Hepatic stellate cell (primary cell): ENCODE results near the gene ENDOV.

Source experiments
- DNase-seq: peaks from one replicate; pipeline ENCODE4 v3.0.0; 2011; ENCODE audit warnings: low spot score

ENDOV gene

DNA sequence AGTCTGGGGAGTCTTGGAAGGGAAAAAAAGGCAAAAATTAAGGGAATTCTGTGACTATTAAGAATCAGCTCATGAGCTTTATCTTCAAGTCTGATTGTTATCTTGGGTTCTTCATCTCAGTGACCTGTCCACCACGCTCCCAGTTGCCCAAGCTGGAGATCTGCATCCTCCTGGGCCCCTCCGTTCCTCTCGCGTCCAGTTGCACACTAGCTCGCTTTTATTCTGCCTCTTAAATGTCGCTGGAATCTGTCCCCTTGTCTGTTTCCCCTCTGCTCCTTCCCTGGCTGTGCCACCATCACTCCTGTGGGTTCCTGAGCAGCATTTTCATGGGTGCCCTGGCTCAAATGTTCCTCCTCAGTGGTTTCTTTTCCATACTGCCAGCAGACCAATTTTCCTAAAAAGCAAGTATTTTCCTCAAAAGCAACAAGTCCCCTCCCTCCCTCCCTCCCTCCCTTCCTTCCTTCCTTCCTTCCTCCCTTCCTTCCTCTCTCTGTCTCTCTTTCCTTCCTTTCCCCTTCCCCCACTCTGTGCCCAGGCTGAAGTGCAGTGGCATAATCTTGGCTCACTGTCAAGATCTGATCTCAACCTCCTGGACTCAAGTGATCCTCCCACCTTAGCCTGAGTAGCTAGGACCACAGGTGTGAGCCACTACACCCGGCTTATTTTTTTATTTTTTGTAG, 1.4 kb downstream of the ENDOV start:
- peak; percentile 6 for DNase-seq

DNA sequence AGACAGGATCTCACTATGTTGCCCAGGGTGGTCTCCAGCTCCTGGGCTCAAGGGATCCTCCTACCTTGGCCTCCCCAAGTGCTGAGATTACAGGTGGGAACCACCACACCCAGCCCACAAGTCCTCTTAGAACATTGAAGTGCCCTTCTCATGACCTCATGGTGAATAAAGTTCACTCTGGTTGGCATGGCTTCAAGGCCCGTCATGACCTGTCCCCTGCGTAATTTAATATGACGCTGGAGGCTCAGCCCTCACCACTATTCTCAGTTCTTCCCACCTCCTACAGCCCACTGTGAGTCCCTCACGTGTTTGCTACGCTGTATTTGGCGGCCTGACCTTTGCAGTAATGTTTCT, 1.9 kb downstream of the ENDOV start:
- no peak for DNase-seq

- no peak for DNase-seq
Measured at GRCh38 chr17:80418589-80418988, 3.6 kb downstream of the ENDOV start.

DNA sequence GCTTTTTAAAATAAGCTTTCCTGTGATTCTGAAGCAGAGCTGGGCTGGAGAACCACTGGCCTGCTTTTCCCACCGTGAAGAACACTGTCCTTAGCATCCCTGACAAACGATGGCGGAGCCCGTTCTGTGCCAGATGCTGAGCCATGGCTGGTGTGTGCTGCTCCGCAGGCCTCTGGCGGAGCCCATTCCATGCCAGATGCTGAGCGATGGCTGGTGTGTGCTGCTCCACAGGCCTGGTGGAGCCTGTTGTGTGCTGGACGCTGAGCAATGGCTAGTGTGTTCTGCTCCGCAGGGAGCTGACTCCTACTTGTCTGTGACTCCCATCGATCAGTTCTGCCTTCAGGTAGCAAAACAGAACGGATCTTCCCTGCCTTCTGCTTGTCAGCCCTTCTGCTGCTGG, 4.3 kb downstream of the ENDOV start:
- no peak for DNase-seq

- no peak for DNase-seq
Measured at GRCh38 chr17:80421381-80422090, 6.6 kb downstream of the ENDOV start.

DNA sequence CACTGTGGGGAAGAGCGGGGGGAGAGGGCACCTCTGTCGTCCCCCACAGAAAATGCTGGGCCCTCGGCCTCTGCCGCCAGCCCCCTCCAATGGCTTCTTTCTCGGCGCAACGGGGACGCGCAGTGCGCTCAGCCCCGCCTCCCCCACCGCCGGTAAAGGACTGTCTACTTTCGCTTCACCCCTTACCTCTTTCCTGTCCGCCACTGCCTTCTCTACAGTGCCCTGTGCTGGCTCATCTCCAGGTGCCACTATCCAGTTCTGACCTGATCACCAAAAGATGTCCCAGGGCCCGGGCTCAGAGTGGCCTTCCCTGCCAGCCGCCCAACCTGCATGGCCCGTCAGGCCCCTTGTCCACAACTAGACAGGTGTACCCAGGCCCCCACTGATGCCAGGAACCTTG, 7.3 kb downstream of the ENDOV start:
- DNase-seq: no peak

GRCh38 chr17:80422981-80423380, 8.0 kb downstream of the ENDOV start:
- no peak for DNase-seq

GRCh38 chr17:80423536-80424225, 8.7 kb downstream of the ENDOV start:
- no peak for DNase-seq

DNA sequence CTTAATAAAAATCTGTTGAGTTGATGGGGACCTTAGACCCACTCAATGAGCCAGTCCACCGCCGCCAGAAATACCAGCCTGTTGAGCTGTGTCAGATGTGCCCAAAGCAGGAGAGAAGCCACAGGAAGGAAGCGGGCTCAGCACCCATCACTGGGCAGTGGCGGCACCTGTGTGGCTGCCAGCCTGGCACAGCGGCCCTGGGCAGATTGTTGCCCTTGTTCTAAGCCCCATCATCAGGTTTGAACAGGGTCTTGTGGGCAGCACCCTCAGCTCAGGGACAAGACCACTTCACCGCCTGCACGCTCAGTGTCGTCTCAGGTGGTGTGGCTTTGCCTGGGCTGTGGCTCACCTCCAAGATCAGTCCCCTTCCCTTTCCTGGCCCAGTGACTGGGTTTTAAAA, 9.3 kb downstream of the ENDOV start:
- no peak for DNase-seq

DNA sequence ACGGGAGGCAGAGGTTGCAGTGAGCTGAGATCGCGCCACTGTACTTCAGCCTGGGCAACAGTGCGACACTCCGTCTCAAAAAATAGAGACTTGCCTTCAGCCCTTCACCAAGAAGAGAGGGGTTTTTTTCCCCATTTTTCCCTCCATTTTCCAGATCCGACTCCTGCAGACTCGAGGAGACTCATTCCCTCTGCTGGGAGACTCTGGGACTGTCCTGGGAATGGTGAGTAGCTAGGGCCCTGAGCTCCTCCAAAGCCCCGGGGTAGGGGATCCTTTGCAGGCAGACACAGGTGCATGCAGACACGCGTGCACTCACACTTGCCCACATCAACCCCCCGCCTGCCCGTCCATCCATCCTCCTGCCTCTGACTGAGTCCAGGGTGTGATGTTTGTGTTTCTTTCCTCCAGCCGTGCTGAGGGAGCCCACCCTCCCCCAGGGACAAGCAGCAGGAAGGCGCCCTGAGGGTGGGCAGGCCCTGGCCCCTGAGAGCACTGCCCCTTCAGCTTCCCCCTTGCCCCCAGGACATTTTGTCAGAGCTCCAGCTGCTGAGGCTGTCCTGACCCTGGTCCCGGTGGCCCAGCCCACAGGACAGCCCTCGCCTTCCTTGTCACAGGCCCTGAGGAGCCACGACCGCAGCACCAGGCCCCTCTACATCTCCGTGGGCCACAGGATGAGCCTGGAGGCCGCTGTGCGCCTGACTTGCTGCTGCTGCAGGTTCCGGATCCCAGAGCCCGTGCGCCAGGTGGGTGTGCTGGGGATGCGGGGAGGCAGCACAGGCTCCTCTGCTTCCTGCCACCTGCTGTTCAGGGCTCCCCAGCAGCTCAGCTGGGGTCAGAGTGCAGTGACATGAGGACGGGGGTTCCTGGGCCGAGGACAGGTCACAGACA, 10.2 kb downstream of the ENDOV start:
- DNase-seq: no peak

DNA sequence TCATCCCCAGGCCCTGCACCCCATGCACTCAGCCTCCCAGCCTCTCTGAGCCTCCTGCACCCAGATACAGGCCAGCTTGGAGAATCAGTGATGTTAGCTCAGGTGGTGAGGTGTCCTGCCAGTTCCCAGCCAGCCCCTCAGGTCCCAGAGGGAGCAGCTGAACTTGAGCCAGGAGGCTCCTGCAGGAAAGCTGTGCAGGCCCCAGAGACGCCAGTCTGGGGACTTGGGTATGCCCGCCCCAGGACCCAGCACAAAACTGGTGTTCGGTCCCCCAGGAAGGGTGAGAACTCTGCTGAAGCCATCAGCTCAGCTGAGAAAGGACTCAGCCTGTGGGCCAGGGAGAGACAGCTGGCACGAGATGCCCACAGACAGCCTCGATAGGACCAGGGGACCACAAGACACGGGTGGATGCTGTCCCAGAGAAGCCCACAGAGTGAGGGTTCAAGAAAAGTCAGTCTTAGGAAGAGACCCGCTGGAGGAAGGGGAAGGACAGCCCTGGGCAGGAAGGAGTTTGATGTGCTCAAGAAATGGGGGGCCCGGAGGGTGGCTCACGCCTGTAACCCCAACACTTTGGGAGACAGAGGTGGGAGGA, 11.0 kb downstream of the ENDOV start:
- DNase-seq: no peak

- DNase-seq: peak; percentile 92
Measured at GRCh38 chr17:80426671-80427326, 11.8 kb downstream of the ENDOV start.

DNA sequence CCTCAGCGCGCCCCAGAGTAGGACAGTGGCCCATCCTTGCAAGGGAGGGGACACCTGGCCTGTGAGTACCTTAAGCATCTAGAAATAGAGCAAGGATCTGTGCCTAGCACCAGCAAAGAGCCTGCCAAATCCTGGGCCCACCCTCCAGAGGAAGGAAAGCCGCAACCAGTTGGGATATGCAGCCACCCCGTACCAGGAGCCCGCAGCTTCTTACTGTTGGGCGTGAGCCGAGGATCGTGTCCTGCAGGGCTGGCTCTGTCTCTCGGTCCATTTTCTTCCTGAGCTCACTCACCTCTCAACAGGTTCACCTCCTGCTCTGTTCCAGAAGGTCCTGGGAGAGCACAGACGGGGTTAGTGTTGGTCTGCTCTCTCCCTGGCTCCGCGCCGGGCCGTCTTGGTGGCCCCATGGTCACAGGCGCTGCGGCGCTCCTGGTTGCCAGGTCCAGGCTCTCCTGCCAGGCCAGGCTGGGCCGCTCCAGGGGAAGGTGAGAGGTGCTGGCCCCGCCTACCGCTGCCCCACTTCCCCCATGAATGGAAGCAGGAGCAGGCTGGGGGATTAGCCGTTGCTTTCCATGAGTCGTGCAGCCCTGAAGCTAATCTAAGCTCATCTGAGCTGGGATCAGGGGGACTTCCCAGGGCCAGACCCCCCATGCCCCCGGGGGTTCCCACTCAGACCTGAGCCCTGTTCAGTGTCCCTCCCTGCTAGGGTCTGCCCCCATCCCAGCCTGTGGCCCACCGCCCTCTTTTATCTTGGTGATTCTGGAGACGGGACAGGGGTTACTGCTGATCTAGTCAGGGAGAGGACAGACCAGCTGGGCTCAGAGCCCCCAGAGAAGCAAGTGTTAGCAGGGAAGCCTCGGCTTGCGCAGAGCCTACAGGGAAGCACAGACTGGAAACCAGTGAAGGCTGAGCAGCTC, 12.7 kb downstream of the ENDOV start:
- DNase-seq: no peak

- no peak for DNase-seq
Measured at GRCh38 chr17:80428363-80428762, 13.4 kb downstream of the ENDOV start.

GRCh38 chr17:80428796-80429195, 13.8 kb downstream of the ENDOV start:
- no peak for DNase-seq

DNA sequence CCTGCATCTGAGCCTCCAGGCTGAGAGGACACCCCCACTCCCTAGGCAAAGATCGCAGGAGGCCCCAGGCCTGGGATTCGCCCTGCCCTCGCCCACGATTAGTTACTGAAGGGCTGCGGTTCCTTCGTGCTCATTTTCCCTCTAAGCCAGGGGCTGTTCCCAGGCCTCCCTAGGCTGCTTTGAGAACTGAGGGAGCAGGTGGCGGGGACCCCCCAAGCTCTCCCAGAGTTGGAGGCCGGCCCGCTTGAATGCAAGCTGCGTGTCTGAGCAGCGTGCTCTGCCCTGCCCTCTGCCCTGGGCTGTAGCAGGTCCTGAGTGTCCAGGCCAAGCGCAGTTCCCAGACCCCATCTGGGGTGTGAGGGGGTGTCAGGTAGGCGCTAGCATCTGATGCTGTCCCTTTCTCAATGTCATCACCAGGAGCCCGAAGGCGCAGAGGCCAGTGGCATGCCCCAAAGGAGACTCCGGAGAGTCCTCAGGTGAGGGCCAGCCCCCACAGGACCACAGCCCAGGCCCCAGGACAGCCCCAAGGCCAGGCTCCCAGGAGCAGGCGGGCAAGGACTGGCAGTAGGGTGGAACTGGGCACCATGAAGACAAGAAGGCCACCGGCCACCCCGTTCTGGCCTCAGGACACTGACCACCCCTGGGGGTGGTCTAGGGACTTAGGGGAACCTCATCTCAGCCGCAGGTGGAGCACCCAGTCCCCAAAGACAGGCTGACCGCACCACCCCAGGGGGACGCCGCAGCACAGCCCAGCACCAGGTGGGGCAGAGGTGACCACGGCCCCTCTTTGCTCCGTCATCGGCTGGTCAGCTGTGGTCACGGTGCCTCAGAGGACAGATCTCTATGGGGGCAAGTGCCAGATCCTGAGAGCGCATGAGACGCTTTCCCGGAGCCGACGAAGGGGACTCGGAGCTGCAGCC, 14.6 kb downstream of the ENDOV start:
- no peak for DNase-seq

DNA sequence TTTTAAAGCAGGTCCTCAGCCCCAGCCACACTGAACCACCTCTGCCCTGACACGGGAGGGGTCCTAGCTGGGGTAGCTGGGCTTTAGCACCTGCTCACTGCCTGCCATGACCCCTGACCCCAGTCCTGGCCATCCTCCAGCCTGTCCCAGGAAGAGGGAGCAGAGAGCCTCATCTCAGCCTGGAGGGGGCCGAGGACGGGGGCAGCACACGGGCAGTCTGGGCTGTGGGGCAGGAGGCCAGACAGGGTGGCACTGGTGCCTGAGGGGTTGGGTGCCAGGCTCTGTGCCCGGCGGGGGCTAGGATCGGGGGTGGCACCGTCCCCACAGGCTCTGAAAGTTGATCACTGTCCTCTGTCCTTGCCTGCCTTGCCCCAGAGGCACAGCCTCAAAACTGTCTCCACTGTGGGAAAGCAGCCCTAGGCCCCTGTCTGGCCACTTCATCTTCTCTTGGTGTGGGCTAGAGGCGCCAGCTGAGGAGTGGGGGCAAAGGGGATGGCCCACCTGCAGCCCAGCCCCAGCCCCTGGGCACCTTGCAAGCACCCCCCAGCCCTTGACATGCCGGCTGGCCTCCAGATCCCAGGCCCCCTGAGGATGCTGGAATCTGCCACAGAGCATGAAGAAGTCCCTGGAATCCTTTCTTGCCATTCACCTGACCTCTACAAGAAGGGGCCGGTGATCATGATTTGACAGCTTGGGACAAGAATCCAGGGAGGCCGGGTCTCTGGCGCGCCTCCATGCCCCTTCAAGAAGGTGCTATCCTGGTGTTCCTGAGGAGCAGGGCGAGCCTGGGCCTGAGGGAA, 15.7 kb downstream of the ENDOV start:
- no peak for DNase-seq
